ENCODE data around the gene UNC45B.
"Not testable (repeated sequence)": the region's sequence is repeated elsewhere in the genome, so short reads cannot be mapped to it uniquely, and the experiment has no call there.

Gene UNC45B

DNA sequence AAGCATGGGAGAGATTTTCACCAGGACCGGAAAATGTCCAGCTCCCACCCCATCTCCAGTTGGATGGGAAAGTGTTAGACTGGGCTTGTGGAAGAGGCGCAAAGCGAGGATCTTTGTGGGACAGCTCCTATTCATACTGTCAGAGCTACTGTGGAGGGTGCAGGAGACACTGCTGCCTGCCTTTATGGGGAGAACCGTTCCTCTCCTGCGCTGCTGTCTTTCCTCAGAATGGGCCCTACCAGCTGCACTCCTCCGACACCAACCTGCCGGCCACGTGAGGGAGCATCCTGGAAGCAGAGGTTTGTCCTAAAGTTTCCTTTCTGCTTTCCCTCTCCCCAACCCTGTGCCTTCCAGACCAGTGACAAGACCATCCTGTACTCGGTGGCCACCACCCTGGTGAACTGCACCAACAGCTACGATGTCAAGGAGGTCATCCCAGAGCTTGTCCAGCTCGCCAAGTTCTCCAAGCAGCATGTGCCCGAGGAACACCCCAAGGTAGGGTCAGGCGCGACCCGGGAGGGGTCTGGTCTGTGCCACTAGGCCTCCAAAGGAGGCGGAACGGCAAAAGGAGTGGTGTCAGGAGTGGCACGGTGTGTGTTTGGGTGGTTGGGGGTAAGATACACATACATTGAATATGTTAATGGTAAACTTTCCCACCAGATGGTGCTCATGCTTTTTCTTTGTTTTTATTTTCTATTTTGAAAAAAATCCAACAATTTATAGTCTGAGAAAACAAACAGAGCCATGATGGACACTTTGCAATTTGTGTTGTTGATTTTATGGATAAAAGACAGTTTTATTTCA is 23.6 kb downstream of the UNC45B start:
- DNase-seq (ENCODE audit: low read depth), result peak; percentile 17

DNA sequence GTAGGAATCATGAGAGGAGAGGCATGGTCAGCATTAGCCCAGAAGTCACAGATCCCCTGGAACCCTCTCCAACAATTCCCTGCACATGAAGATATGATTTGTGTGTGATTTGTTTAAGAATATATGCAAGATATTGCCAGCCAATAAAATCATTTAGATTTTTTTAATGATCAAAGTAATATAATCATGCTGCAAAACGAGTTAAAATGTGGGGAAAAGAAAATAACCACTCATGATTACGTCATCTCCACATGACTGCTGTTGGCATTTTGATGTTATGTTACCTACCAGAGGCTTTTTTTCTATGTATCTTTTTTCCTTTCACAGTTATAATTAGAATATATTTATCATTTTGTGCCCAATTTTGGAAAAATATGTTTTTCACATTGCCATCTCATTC is 24.2 kb downstream of the UNC45B start:
- DNase-seq (ENCODE audit: low read depth), result peak; percentile 24

DNA sequence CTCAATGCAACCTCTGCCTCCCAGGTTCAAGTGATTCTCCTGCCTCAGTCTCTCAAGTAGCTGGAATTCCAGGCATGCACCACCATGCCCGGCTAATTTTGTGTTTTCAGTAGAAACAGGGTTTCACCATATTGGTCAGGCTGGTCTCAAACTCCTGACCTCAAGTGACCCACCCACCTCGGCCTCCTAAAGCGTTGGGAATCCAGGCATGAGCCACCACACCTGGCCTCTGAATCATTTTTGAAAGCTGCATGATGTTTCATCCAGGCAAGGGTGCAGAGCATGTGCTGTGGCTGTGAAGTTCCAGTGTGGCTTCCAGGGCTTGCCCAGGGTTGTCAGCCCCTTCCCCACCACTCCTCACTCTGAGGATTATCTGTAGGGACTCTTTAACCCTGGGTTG is 24.7 kb downstream of the UNC45B start:
- not testable (repeated sequence) for DNase-seq (ENCODE audit: low read depth)

DNA sequence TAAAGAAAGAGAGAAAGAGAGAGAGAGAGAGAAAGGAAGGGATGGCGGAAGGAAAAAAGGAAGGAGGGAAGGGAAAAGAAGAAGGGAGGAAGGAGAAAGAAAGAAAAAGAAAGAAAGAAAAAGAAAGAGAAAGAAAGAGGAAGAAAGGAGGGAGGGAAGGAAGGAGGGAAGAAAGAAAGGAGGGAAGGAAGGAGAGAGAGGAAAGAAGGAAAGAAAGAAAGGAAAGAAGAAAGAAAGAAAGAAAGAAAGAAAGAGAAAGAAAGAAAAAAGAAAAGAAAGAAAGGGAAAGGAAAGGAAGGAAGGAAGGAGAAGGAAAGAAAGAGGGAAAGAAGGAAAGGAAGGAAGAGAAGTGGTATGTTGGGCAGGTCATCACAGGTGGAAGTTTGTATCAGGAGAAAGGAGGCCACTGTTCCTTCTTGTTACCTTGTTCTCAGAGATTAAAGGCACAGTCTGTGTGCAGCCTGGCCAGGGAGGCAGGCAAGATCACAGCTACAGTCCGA is 27.3 kb downstream of the UNC45B start:
- no peak for DNase-seq (ENCODE audit: low read depth)

DNA sequence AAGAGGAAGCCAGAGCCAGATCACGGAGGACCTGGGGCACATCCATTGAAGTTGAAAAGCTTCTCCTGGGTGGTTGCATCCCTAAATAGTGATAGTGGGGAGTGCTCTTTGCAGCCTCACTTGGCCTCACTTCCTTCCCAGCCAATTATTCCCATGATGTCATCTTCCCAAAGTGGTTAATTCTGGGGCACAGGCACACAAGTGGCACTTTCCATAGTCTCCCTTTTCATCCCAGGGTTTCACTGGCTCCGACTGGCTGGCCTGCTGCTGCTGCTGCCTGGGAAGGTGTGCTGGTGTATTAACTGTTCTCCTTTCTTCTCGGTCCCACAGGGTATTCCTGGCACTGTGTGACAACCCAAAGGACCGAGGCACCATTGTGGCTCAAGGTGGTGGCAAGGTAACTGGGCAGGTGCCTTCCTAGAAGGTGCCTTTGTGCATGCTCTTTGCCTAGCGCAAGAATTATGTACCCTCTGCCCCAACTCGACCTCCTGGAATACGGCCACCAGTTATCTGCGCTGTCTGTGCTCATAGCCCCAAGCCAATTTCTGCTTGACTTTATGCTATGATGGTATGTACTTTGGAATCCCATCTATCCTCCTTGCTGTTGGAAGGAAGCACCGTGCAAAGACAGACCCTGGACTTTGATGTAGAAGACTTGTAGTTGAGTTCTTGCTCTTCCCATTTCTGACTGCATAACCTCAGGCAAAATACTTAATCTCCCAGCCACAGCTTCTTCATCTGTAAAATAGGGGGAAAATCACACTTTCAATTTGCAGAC is 28.2 kb downstream of the UNC45B start:
- no peak for DNase-seq (ENCODE audit: low read depth)

DNA sequence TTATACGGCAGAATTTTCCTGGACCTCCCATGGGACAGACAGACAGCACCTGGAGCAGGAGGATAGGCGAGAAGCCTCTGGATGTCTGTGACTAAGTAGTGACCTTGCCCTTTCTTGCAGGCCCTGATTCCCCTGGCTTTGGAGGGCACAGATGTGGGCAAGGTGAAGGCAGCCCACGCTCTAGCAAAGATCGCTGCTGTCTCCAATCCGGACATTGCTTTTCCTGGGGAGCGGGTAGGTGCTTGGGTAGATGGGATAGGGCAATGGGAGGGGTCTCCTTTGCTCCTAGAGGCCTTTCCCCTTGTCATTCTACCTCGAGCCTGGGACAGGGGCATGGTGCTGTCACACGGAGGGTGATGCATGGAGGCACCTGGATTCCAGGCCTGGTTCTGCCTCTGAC is 29.3 kb downstream of the UNC45B start:
- no peak for DNase-seq (ENCODE audit: low read depth)

DNA sequence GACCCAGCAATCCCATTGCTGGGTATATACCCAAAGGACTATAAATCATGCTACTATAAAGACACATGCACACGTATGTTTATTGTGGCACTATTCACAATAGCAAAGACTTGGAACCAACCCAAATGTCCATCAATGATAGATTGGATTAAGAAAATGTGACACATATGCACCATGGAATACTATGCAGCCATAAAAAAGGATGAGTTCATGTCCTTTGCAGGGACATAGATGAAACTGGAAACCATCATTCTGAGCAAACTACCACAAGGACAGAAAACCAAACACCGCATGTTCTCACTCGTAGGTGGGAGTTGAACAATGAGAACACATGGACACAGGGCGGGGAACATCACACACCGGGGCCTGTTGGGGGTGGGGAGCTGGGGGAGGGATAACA is 31.8 kb downstream of the UNC45B start:
- not testable (repeated sequence) for DNase-seq (ENCODE audit: low read depth)

DNA sequence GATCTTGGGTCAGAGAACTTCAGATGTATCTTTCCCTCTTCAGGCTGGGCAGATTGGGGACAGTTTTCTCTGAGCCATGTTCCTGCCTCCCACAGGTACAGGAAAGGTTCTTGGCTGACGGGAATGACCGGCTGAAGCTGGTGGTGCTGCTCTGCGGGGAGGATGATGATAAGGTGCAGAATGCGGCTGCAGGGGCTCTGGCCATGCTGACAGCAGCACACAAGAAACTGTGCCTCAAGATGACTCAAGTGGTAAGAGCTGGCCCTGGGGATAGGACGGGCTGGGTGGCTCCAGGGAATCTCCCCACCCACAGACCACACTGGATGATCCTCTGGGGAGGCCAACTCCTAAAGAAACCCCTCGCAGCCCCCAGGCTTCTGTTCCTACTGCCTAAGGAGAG is 35.7 kb downstream of the UNC45B start:
- no peak for DNase-seq (ENCODE audit: low read depth)

DNA sequence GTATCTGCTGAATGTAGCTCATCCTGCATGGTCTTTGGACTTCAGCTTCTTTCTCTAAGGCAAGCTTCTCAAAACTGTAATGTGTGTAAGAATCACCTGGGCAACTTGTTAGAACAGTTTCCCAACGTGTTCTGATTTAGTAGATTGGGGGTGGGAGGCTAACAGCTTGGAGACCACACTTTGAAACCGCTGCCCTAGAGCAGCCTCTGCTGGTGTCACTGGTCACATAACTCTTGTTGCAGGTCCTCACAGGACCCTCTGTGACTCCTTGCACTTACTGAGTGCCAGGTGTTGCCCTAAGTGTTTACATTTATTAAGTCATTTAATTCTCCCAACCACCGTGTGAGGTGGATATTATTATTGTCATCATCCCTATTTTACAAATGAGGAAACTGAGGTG is 36.7 kb downstream of the UNC45B start:
- DNase-seq (ENCODE audit: low read depth), result no peak

DNA sequence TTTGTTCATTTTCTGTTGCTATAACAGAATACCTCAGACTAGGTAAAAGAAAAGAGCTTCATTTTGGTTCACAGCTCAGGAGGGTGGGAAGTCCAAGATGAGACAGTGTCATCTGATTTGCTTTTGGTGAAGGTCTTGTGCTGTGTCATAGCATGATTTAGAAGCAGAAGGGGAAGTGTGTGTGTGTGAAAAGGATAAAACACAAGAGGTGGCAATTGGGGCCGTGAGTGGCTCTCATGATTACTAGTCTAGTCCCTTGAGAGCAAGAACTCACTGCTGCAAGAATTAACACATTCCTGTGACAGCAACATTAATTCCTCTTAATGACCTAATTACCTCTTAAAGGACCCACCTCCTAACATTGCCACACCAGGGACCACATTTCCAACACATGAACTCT is 38.2 kb downstream of the UNC45B start:
- no peak for DNase-seq (ENCODE audit: low read depth)

DNA sequence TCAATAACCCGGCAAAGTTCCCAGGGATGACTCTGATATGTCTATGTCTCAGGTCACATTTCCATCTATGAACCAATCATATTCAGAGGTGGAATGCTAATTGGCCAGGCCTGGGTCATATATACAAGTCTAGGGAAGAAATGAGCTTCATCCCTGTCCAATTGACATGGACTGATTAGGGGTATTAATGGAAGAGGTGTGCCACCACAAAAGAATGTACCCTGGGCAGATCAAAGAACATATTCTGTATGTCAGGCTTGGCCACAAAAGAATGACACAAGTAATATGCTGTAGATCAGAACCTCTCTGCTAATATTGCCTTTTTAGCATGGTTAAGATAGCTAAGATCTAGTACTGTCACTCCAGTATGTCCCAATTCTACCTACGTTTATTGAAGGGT is 39.9 kb downstream of the UNC45B start:
- no peak for DNase-seq (ENCODE audit: low read depth)

DNA sequence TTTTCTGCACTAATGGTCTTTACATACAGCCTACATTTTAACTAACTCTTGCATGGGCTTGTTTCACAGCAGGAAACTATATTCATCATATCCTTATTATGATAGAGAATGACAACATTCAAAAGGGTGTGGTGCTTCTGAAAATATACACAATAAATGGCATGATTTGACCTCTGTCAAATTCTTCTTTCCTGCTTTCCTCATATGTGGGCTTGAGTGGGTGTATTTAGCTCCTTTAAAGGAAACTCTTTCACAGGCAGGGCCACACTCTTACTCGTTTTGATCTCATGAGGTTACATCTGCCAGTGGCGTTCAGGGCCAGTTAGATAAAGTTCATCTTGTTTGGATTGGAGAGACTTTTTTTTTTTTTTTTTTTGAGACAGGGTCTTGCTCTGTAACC is 40.5 kb downstream of the UNC45B start:
- DNase-seq (ENCODE audit: low read depth), result no peak

DNA sequence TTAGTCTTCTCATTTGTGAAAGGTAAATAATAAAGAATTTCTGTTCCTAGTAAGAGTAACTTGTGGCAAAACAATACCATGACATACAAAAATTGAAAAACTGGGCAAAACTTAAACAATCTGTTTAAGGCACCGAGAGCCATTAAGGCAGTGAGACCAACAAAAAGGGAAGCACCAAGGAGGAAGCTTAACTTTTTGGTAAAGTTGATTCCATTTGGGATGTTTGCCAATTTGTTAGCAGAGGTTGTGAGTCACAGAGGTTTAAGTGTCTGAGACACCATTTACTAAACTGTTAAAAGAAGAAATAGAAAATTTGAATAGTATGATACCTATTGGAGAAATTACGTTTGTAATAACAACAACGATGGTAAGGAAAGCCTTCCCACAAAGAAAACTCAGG is 41.7 kb downstream of the UNC45B start:
- DNase-seq (ENCODE audit: low read depth), result no peak

DNA sequence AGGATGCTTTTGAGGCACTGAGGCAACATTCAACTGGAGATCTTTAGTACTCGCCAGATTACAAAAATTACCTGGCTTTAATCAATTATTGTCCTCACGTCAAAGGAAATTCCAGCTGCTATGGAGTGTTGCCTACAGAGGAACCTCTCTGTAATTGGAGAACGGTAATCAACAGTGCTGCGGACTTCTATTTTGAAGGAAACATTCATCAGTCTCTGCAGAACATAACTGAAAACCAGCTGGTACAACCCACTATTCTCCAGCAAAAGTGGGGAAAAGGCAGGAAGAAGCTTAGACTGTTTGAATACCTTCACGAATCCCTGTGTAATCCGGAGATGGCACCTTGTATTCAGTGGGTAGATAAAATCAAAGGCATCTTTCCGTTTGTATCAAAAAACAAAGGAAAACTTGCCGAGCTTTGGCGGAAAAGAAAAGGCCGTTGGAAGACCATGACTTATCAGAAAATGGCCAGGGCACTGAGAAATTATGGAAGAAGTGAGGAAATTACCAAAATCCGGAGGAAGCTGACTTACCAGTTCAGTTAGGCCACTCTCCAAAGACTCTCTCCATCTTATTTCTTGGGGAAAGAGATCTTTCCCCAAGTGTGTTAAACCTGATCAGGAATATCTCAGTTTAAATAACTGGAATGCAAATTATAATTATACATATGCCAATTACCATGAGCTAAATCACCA is 43.5 kb downstream of the UNC45B start:
- DNase-seq (ENCODE audit: low read depth), result no peak

DNA sequence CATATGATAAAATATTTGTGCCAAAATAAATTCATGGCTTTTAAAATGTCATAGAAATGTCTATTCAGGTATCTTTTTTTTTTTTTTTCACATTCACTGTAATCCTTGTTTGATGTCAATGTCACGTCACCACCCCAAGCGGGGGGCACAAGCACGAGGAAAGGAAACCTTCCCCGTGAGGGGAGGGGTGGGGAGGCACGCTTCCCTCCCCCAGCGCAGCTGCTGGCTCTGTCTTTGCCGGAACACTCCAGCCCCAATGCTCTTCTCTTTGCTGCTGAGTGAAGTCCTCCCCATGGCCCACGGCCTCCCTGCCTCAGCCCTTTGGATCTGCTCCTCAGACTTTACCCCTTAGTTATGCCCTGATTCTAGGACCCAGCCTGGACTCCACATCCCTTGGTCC is 45.1 kb downstream of the UNC45B start:
- no peak for DNase-seq (ENCODE audit: low read depth)

DNA sequence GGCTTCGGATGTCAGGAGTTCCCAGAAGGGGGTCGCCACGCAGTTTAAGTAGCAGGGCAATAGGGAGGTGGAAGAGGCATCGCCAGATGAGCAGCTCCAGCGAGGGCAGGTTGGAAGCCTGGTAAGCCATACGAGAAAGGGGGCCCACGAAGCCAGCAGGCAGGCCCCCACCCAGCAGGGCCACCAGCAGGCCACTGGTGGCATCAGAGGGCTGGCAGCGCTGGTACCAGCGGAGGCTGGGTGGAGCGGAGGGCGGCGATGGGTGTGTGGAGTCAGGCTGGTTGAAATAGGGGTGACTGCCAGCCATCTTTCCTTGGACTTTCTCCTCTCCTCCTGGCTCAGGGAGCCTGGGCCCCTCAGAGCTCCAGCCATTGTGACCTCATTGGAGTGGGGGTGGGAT is 46.4 kb downstream of the UNC45B start, which contains the start of gene SLC35G3:
Gene SLC35G3 (minus strand): TSS at position 393 of the 400 bp plus-strand sequence. CDS start 86 bp downstream, at position 307.
- not testable (repeated sequence) for DNase-seq (ENCODE audit: low read depth)

DNA sequence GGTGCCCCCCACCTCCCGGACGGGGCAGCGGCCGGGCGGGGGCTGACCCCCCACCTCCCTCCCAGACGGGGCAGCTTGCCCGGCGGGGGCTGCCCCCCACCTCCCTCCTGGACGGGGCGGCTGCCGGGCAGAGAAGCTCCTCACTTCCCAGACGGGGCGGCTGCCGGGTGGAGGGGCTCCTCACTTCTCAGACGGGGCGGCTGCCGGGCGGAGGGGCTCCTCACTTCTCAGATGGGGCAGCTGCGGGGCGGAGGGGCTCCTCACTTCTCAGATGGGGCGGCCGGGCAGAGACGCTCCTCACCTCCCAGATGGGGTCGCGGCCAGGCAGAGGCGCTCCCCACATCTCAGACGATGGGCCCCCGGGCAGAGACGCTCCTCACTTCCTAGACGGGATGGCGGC is 47.4 kb downstream of the UNC45B start:
- not testable (repeated sequence) for DNase-seq (ENCODE audit: low read depth)

DNA sequence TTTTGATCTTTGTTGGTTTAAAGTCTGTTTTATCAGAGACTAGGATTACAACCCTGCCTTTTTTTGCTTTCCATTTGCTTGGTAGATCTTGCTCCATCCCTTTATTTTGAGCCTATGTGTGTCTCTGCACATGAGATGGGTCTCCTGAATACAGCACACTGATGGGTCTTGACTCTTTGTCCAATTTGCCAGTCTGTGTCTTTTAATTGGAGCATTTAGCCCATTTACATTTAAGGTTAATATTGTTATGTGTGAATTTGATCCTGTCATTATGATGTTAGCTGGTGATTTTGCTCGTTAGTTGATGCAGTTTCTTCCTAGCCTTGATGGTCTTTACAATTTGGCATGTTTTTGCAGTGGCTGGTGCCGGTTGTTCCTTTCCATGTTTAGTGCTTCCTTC is 55.0 kb downstream of the UNC45B start:
- DNase-seq (ENCODE audit: low read depth), result not testable (repeated sequence)

DNA sequence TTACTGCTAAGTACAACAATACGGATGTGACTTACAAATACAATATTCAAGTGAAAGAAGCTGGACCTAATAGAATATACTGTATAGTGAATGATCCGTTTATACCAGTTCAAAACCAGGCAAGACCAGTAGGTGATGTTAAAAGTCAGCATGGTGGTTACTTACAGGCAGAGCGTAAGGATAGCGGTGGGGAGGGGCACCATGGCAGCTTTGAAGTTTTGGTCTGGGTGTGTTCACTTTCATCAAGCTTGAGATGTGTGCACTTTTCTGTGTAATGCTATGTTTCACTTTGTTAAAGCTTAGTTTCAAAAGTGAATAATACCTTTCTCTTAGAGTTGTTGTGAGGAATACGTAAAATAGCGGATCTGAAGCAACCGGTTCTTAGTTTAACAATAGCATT is 63.1 kb downstream of the UNC45B start:
- no peak for DNase-seq (ENCODE audit: low read depth)

DNA sequence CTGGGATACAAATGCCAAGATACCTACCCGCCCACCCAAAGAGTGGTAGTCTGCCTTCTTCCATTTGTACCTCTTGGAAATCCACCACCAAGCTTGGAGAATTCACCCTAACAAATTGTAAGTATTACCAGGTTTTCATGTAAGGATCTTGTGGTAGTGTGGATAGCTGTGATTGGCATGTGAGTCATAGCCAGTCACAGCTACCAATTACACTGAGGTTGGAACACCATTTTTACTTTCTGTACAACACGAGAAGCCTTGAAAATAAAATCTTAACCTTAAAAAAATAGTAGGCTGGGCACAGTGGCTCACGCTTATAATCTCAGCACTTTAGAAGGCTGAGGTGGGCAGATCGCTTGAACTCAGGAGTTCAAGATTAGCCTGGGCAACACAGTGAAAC is 65.1 kb downstream of the UNC45B start:
- DNase-seq (ENCODE audit: low read depth), result no peak

DNA sequence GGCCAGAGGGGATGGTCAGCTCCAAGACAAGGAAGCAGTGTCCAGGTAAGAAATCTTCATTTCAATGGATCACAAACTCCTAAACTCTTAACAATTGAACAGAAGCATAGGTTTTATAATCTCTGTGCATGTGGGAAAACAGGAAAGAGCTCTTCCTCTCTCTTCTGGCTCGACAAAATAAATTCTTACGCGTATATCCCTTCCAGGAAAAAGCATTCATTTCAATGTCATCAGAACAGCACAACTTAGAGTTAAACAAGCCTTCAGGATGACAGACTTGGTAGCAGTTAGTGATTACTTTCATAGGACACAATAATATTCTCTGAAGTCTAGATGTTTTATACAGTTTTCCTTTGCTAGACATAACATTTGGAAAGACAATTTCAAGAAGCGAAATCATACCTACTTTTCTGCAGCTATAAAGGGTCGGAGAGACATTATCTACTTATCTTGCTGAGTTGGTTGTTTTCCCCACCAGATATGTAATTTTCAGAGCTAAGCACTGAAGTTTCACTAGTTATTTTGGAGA is 65.9 kb downstream of the UNC45B start:
- DNase-seq (ENCODE audit: low read depth), result no peak

DNA sequence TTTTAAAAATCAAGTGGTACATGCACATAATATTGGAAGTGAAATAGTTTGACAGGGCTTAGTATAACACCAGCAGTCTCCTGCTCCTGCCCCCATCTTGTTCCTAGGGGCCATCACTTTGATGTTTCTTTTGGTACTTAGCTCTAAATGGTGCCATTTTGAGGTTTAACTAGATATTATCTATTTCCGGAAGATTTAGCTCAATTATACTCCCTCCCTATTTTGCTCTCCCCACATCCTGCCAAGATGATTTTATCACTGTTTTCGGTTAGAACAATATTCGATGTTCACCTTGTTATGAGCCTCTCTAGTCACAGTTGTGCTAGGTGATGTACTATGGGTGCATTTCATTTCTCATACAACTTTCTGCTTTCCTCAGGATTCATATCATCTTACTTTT is 66.6 kb downstream of the UNC45B start:
- no peak for DNase-seq (ENCODE audit: low read depth)

Data from amniotic epithelial cell (primary cell).